IMR-90 (cell line): ENCODE measurements around the gene SLC39A6. TPM values are rescaled to one million over a fixed set of nuclear protein-coding genes. Genes with fewer than 3 reads are reported as not detected.

Experiments
- ATAC-seq: fragments of 200-7000 bp; cut with Tn5 transposase; 2 replicates; pipeline ENCODE4 v1.9.1; 2020; ENCODE audit warnings: low read depth, mild to moderate bottlenecking, moderate library complexity
- BruUV-seq: library from RNA; stranded (reverse); fragments of 400-500 nt; replicated peaks from 2 replicates; lab custom pipeline; 2021; lab: Mats Ljungman, UMichigan
- CTCF ChIA-PET: fragments of 300-600 bp; formaldehyde crosslinking; extraction: SDS; loops from one replicate; lab custom pipeline; 2021; ENCODE audit warnings: antibody characterized with exemption; lab: Yijun Ruan, JAX
- POLR2A ChIA-PET: fragments of 300-600 bp; sonication (Branson Sonifier 250); formaldehyde crosslinking; loops from one replicate; lab custom pipeline; 2022; ENCODE audit warnings: antibody characterized with exemption; ENCODE audit not compliant: unreplicated experiment; lab: Charles Lee
- DNase-seq: peaks from one replicate; pipeline ENCODE4 v3.0.0; 2013
- H2AFZ ChIP-seq: replicated peaks from 2 replicates; pipeline ENCODE3; 2013; ENCODE audit warnings: low read length, mild to moderate bottlenecking; ENCODE audit not compliant: poor library complexity
- H2AK5ac ChIP-seq: 2 replicates; pipeline ENCODE4 v1.6.1; 2013; ENCODE audit warnings: low read depth, low read length, inconsistent platforms
- H2AK9ac ChIP-seq: replicated peaks from 2 replicates; pipeline ENCODE3; 2013; ENCODE audit warnings: mild to moderate bottlenecking, low read depth, low read length, moderate library complexity; ENCODE audit not compliant: poor library complexity
- H2BK120ac ChIP-seq: 2 replicates; pipeline ENCODE4 v1.6.1; 2013; ENCODE audit warnings: low read depth, low read length, inconsistent platforms
- H2BK15ac ChIP-seq: 3 replicates; pipeline ENCODE4 v1.6.1; 2013; ENCODE audit warnings: low read depth, low read length, inconsistent platforms
- H2BK20ac ChIP-seq: 2 replicates; pipeline ENCODE4 v1.6.1; 2013; ENCODE audit warnings: low read depth, mild to moderate bottlenecking, inconsistent platforms, low read length, moderate library complexity
- H2BK5ac ChIP-seq: 2 replicates; pipeline ENCODE4 v1.6.1; 2013; ENCODE audit warnings: mild to moderate bottlenecking, low read depth, low read length, inconsistent platforms; ENCODE audit not compliant: poor library complexity, severe bottlenecking
- H3K14ac ChIP-seq: replicated peaks from 2 replicates; pipeline ENCODE4 v1.6.1; 2013; ENCODE audit warnings: low read depth, low read length, inconsistent platforms
- H3K18ac ChIP-seq: 2 replicates; pipeline ENCODE4 v1.6.1; 2013; ENCODE audit warnings: low read depth, low read length, control low read depth
- H3K23ac ChIP-seq: 2 replicates; pipeline ENCODE4 v1.6.1; 2013; ENCODE audit warnings: low read depth, low read length, inconsistent platforms
- H3K27ac ChIP-seq: 2 replicates; pipeline ENCODE4 v1.5.1; 2013; ENCODE audit warnings: mild to moderate bottlenecking, control low read depth, low read length; ENCODE audit not compliant: insufficient read depth
- H3K27me3 ChIP-seq: 2 replicates; pipeline ENCODE4 v1.6.1; 2013; ENCODE audit warnings: low read length; ENCODE audit not compliant: control insufficient read depth, insufficient read depth
- H3K36me3 ChIP-seq: 2 replicates; pipeline ENCODE4 v1.6.1; 2013; ENCODE audit warnings: low read length, mixed read lengths; ENCODE audit not compliant: control insufficient read depth, insufficient read depth
- H3K4ac ChIP-seq: 2 replicates; pipeline ENCODE4 v1.6.1; 2013; ENCODE audit warnings: low read depth, low read length, inconsistent platforms
- H3K4me1 ChIP-seq: 2 replicates; pipeline ENCODE4 v1.6.1; 2013; ENCODE audit warnings: low read length, mixed read lengths; ENCODE audit not compliant: control insufficient read depth, insufficient read depth
- H3K4me2 ChIP-seq: 2 replicates; pipeline ENCODE4 v1.6.1; 2013; ENCODE audit warnings: low read depth, mild to moderate bottlenecking, control low read depth, low read length, moderate library complexity
- H3K4me3 ChIP-seq: 2 replicates; pipeline ENCODE4 v1.5.1; 2013; ENCODE audit warnings: low read depth, mild to moderate bottlenecking, control low read depth, low read length, moderate library complexity; ENCODE audit not compliant: insufficient read depth
- H3K56ac ChIP-seq: 2 replicates; pipeline ENCODE4 v1.6.1; 2013; ENCODE audit warnings: low read length, inconsistent platforms; ENCODE audit not compliant: insufficient read depth; ENCODE audit errors: extremely low read depth
- H3K79me1 ChIP-seq, 2 experiments: 2 replicates each; pipeline ENCODE4 v1.6.1; 2013; ENCODE audit warnings: low read length in 2 of 2, inconsistent platforms in 1 of 2, low read depth in 1 of 2
- H3K9ac ChIP-seq: 2 replicates; pipeline ENCODE4 v1.6.1; 2013; ENCODE audit warnings: low read depth, low read length, control low read depth
- H3K9me1 ChIP-seq: 2 replicates; pipeline ENCODE4 v1.6.1; 2013; ENCODE audit warnings: low read length, inconsistent platforms; ENCODE audit not compliant: insufficient read depth
- H3K9me3 ChIP-seq: 2 replicates; pipeline ENCODE4 v1.6.1; 2013; ENCODE audit warnings: low read length; ENCODE audit not compliant: control insufficient read depth, insufficient read depth
- H4K20me1 ChIP-seq: 2 replicates; pipeline ENCODE4 v1.6.1; 2013; ENCODE audit warnings: low read length, inconsistent platforms; ENCODE audit not compliant: insufficient read depth
- H4K5ac ChIP-seq: 2 replicates; pipeline ENCODE4 v1.6.1; 2013; ENCODE audit warnings: mild to moderate bottlenecking, low read depth, low read length, control low read depth
- H4K8ac ChIP-seq, 2 experiments: 2 replicates each; pipeline ENCODE4 v1.6.1; 2013; ENCODE audit warnings: low read depth in 2 of 2, low read length in 2 of 2, control low read depth in 1 of 2, inconsistent platforms in 1 of 2
- H4K91ac ChIP-seq: 2 replicates; pipeline ENCODE4 v1.6.1; 2013; ENCODE audit warnings: low read depth, low read length, inconsistent platforms; ENCODE audit not compliant: insufficient read depth
- BHLHE40 ChIP-seq: fragments of 150-350 bp; IDR thresholded peaks from 2 replicates; pipeline ENCODE4 v1.6.1; 2016; ENCODE audit warnings: mild to moderate bottlenecking, low read depth, low read length
- CEBPB ChIP-seq: IDR thresholded peaks from 2 replicates; pipeline ENCODE4 v1.6.1; 2012; ENCODE audit warnings: low read depth, low read length, improper control_type of control experiment
- CHD1 ChIP-seq: IDR thresholded peaks from 2 replicates; pipeline ENCODE4 v1.6.1; 2012; ENCODE audit warnings: low read depth, low read length, improper control_type of control experiment
- CTCF ChIP-seq: conservative IDR thresholded peaks from 2 replicates; pipeline ENCODE4 v1.5.1; 2012; ENCODE audit warnings: mild to moderate bottlenecking, low read depth, low read length, improper control_type of control experiment
- ELK1 ChIP-seq: fragments of 150-350 bp; IDR thresholded peaks from 2 replicates; pipeline ENCODE4 v1.6.1; 2016; ENCODE audit warnings: low read depth, mild to moderate bottlenecking, low read length, moderate library complexity, borderline replicate concordance
- FOS ChIP-seq: fragments of 150-350 bp; IDR thresholded peaks from 2 replicates; pipeline ENCODE4 v1.6.1; 2016; ENCODE audit warnings: low read depth, low read length
- MAFK ChIP-seq: IDR thresholded peaks from 2 replicates; pipeline ENCODE4 v1.6.1; 2012; ENCODE audit warnings: low read depth, low read length, improper control_type of control experiment
- MAZ ChIP-seq: IDR thresholded peaks from 2 replicates; pipeline ENCODE4 v1.6.1; 2012; ENCODE audit warnings: low read depth, mild to moderate bottlenecking, low read length, improper control_type of control experiment, moderate library complexity, borderline replicate concordance
- MXI1 ChIP-seq: IDR thresholded peaks from 2 replicates; pipeline ENCODE4 v1.6.1; 2012; ENCODE audit warnings: low read depth, mild to moderate bottlenecking, low read length, moderate library complexity, borderline replicate concordance
- NFE2L2 ChIP-seq: fragments of 150-350 bp; IDR thresholded peaks from 2 replicates; pipeline ENCODE4 v1.6.1; 2016; ENCODE audit warnings: low read depth, mild to moderate bottlenecking, low read length
- POLR2A ChIP-seq: IDR thresholded peaks from 2 replicates; pipeline ENCODE4 v1.6.1; 2012; ENCODE audit warnings: mild to moderate bottlenecking, low read depth, low read length
- RAD21 ChIP-seq: IDR thresholded peaks from 2 replicates; pipeline ENCODE4 v1.6.1; 2012; ENCODE audit warnings: low read length, improper control_type of control experiment
- RCOR1 ChIP-seq: IDR thresholded peaks from 2 replicates; pipeline ENCODE4 v1.6.1; 2012; ENCODE audit warnings: mild to moderate bottlenecking, low read length, improper control_type of control experiment; ENCODE audit not compliant: insufficient replicate concordance
- RFX5 ChIP-seq: IDR thresholded peaks from 2 replicates; pipeline ENCODE4 v1.8.0; 2012; ENCODE audit warnings: low read depth, mild to moderate bottlenecking, low read length, moderate library complexity
- SMC3 ChIP-seq: fragments of 150-350 bp; IDR thresholded peaks from 2 replicates; pipeline ENCODE4 v1.6.1; 2016; ENCODE audit warnings: low read depth, mild to moderate bottlenecking, antibody characterized with exemption, low read length, moderate library complexity
- USF2 ChIP-seq: fragments of 150-350 bp; IDR thresholded peaks from 2 replicates; pipeline ENCODE4 v1.6.1; 2017; ENCODE audit warnings: mild to moderate bottlenecking, antibody characterized with exemption, low read length, low read depth
- WGBS, 2 experiments: methylation state at CpG; one replicate each; pipeline versions ENCODE4 v1.1.5 to v1.1.7; 2013; ENCODE audit warnings: missing lambda C conversion rate in 2 of 2; ENCODE audit not compliant: insufficient read length in 1 of 2; ENCODE audit errors: extremely low coverage in 2 of 2; 5-methylcytosine and 5-hydroxymethylcytosine counted together
- dilution Hi-C: fragments of 300-500 bp; cut with HindIII; formaldehyde crosslinking; loops from one replicate; pipeline ENCODE4 v1.14.3; 2018; ENCODE audit warnings: low sequenced_read_pairs; ENCODE audit not compliant: unreplicated experiment
- in situ Hi-C: fragments of 300-500 bp; cut with MboI; formaldehyde crosslinking; loops from 3 replicates; pipeline ENCODE4 v1.14.3; 2019; ENCODE audit warnings: low sequenced_read_pairs, inconsistent platforms, mixed read lengths
- intact Hi-C: fragments of 100-400 bp; cut with micrococcal nuclease; formaldehyde crosslinking; loops from 2 replicates; pipeline ENCODE4 v1.10.0; 2022
- polyA plus RNA-seq, 3 experiments: library from polyadenylated mRNA; depleted of rRNA; stranded (reverse); fragments of >200 nt; gene quantifications; 2 replicates each; pipeline ENCODE4 v1.2.3, GENCODE V29; 2012; ENCODE audit warnings: low replicate concordance in 1 of 3
- total RNA-seq: library from RNA; depleted of rRNA; stranded (reverse); fragments of >200 nt; gene quantifications from 2 replicates; pipeline ENCODE4 v1.2.3, GENCODE V29; 2012

The SLC39A6 gene
- total and polyA plus RNA-seq, 2 of the 4 experiments (the other 2 are of a cell fraction) = 48.7 to 91.9 TPM

- H3K56ac ChIP-seq = no peak overlapping the region
- no peaks in the 10 kb centered on the region; the same call in 1 of the 2 replicates for H3K9me1 ChIP-seq
- no CpG with 5 or more reads among the region's 5 CpGs for WGBS, 2 experiments
- H3K4me2 ChIP-seq = no peak overlapping the region
- H4K8ac ChIP-seq = no peak overlapping the region
- no peak overlapping the region for H4K91ac ChIP-seq
- no peak overlapping the region for H2AK5ac ChIP-seq
- H3K4ac ChIP-seq = no peak overlapping the region
- no peak overlapping the region for H4K5ac ChIP-seq
- no peak overlapping the region for H3K18ac ChIP-seq
- H3K9ac ChIP-seq = no peak overlapping the region
- no peaks in the 10 kb centered on the region for H3K9me3 ChIP-seq
- TF ChIP-seq SMC3 (no peak), MAFK (no peak), RCOR1 (no peak), ELK1 (no peak), RFX5 (no peak), FOS (no peak), MXI1 (no peak), NFE2L2 (no peak), RAD21 (no peak), CHD1 (no peak), BHLHE40 (no peak), CEBPB (no peak), MAZ (no peak), USF2 (no peak), CTCF (no peak), POLR2A (no peak)
- intact Hi-C loops = loop anchor here (5.0 kb wide), 1 partner anchor 618 kb away; no protein-coding TSS in a partner anchor
- peaks cover 1 to 9% of the 10 kb centered on the region in 2 experiments; a peak in 3 of 4 replicates for H3K79me1 ChIP-seq
- no peak overlapping the region for H3K23ac ChIP-seq
- H2BK120ac ChIP-seq = no peak overlapping the region
- peaks cover 39% of the 10 kb centered on the region for H3K36me3 ChIP-seq
- CTCF ChIA-PET = no interaction called here
- H2AFZ ChIP-seq = no peak overlapping the region
- no peak overlapping the region for H2BK5ac ChIP-seq
- no peak overlapping the region for H2BK20ac ChIP-seq
- no peaks in the 10 kb centered on the region for H3K27me3 ChIP-seq
- ATAC-seq (no peak), DNase-seq (no peak)
- H3K27ac ChIP-seq = no peak overlapping the region
- H3K4me1 ChIP-seq = no peaks in the 10 kb centered on the region
- in situ Hi-C loops = no loop called here
- H3K14ac ChIP-seq = no peak overlapping the region
- H3K4me3 ChIP-seq = no peak overlapping the region
- no TSS peak for BruUV-seq
- no peak overlapping the region for H2BK15ac ChIP-seq
- dilution Hi-C loops = no loop called here
- no peak overlapping the region for H2AK9ac ChIP-seq
- no peaks in the 10 kb centered on the region for H4K20me1 ChIP-seq
- POLR2A ChIA-PET = no interaction called here
These were observed 10.1 kb upstream of the SLC39A6 start for GRCh38 chr18:36139245-36139644.
